ENCODE data around the gene ADPGK.
"Not testable (repeated sequence)": the region's sequence is repeated elsewhere in the genome, so short reads cannot be mapped to it uniquely, and the experiment has no call there.

Gene ADPGK

DNA sequence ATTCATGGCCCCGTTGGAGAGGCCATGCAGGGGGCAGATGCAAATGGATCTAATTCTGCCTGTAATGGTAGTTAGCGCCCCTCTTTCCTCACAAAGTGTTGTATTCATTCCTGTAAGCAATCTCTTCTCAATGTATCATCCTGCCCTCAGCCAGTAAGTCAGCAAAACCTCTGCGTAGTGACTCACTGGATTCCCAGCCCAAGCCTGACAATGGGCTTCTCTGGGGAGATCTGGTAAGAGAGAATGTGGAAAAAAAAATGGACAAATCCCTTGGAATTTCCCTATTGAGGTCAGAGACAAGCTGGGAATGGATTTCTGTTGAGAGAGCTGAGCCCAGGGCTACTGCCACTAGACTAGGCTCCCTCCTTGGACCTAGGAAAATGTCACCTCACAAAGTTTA lies 25.4 kb downstream of the ADPGK start:
- H3K4me3 Mint-ChIP-seq: no peak overlapping the region
- H3K27ac Mint-ChIP-seq: peak overlapping the region in 1 of 2 donors; percentile 55
- H3K27me3 Mint-ChIP-seq: no peaks in the 10 kb centered on the region
- H3K9me3 Mint-ChIP-seq: no peaks in the 10 kb centered on the region
- H3K36me3 Mint-ChIP-seq (ENCODE audit: insufficient read depth): peaks cover 59% of the 10 kb centered on the region
- H3K4me1 Mint-ChIP-seq (ENCODE audit: low read depth in 2 of 2): peaks cover 10 to 17% of the 10 kb centered on the region in 2 donors
- no peak for DNase-seq
- ATAC-seq (replicated peaks): no peak

GRCh38 chr15:72754096-72754495 lies 29.5 kb downstream of the ADPGK start:
- Mint-ChIP-seq H3K36me3 (ENCODE audit: insufficient read depth) (peaks cover 46% of the 10 kb centered on the region), H3K27ac (peak overlapping the region; percentile 1 to 88), H3K4me1 (ENCODE audit: low read depth in 2 of 2) (peaks cover 15 to 21% of the 10 kb centered on the region in 2 donors), H3K9me3 (no peaks in the 10 kb centered on the region), H3K4me3 (no peak overlapping the region), H3K27me3 (no peaks in the 10 kb centered on the region)
- ATAC-seq (replicated peaks) (no peak), DNase-seq (no peak)

DNA sequence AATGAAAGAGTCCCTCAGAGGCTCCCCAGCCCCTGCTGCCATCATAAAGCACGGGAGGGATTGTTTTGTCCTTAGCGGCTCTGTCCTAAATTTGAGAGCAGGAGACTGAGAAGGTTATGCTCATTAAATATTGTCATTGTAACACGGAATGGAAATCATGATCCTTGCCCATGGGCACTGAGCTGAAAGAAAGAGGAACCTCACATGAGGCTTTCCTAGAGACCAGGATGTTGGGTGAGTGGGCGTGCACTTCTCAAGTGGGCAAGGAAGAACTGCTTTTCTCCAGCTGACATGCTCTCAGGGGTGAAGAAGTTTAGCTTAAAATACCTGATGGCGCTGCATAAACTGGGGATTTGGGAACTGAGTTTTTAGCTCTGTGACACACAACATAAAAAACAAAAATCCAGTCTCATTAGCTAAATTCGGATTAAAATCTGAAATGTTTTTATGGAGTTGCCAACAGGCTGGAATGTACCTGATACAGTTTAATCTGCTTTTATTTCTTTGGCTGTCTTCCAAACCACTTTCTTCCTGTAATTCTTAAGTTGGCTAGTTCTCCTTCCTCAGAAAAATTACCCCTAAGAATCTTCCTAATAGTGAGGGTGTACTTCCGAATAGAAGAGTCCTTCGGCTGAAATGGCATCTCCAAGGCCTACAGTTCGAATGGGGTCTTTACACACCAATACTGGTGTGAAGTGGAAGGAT lies 31.7 kb downstream of the ADPGK start:
- no peak overlapping the region for H3K4me3 Mint-ChIP-seq
- no peaks in the 10 kb centered on the region for H3K27me3 Mint-ChIP-seq
- H3K4me1 Mint-ChIP-seq (ENCODE audit: low read depth in 2 of 2): peaks cover 10 to 21% of the 10 kb centered on the region in 2 donors
- DNase-seq: no peak
- H3K27ac Mint-ChIP-seq: peak overlapping the region; percentile 84 to 88
- peaks cover 34% of the 10 kb centered on the region for H3K36me3 Mint-ChIP-seq (ENCODE audit: insufficient read depth)
- no peaks in the 10 kb centered on the region for H3K9me3 Mint-ChIP-seq
- no peak for ATAC-seq (replicated peaks)

GRCh38 chr15:72749700-72750099 lies 33.9 kb downstream of the ADPGK start:
- Mint-ChIP-seq H3K36me3 (ENCODE audit: insufficient read depth) (peaks cover 26% of the 10 kb centered on the region), H3K4me3 (no peak overlapping the region), H3K27ac (peak overlapping the region in 1 of 2 donors; percentile 66)

DNA sequence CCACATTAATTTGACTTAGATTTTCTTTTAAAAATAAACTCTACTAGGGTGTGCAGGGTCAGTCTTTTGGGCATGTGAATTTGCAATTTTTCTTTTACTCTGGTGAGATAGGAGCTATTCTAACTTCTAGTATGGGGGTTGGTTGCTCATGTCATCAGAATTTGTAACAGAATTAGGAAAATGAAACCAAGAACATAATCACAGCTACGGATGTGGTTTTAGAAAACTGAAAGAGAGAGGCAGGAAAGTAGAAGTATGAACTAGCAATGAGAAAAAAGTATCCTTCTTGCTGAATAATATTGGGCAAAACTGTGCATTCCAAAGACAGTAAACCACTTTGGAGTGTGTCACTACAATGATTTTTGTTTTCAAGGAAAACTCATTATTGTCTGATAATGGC lies 43.3 kb downstream of the ADPGK start:
- Mint-ChIP-seq H3K4me3 (peak overlapping the region; percentile 30 to 69), H3K27ac (peak overlapping the region; percentile 39 to 93), H3K9me3 (no peaks in the 10 kb centered on the region), H3K27me3 (no peaks in the 10 kb centered on the region), H3K36me3 (ENCODE audit: insufficient read depth) (peaks cover 10% of the 10 kb centered on the region), H3K4me1 (ENCODE audit: low read depth in 2 of 2) (peaks cover 16 to 25% of the 10 kb centered on the region in 2 donors)
- ATAC-seq (replicated peaks) (peak; percentile 88), DNase-seq (no peak)

More at GRCh38 chr15:72749700-72750099, 33.9 kb downstream of the ADPGK start:
- Mint-ChIP-seq H3K27me3 (no peaks in the 10 kb centered on the region), H3K9me3 (no peaks in the 10 kb centered on the region), H3K4me1 (ENCODE audit: low read depth in 2 of 2) (peaks cover 5 to 11% of the 10 kb centered on the region in 2 donors)
- no peak for ATAC-seq (replicated peaks)
- DNase-seq: no peak

GRCh38 chr15:72737723-72738122 lies 45.8 kb downstream of the ADPGK start:
- Mint-ChIP-seq H3K36me3 (ENCODE audit: insufficient read depth) (peaks cover 13% of the 10 kb centered on the region), H3K27me3 (no peaks in the 10 kb centered on the region), H3K4me1 (ENCODE audit: low read depth in 2 of 2) (peaks cover 19 to 41% of the 10 kb centered on the region in 2 donors), H3K9me3 (no peaks in the 10 kb centered on the region), H3K4me3 (no peak overlapping the region), H3K27ac (peak overlapping the region; percentile 39 to 59)
- ATAC-seq (replicated peaks): no peak
- no peak for DNase-seq

GRCh38 chr15:72737061-72737460 lies 46.5 kb downstream of the ADPGK start:
- DNase-seq (no peak), ATAC-seq (replicated peaks) (no peak)
- Mint-ChIP-seq H3K4me1 (ENCODE audit: low read depth in 2 of 2) (peaks cover 19 to 45% of the 10 kb centered on the region in 2 donors), H3K36me3 (ENCODE audit: insufficient read depth) (peaks cover 13% of the 10 kb centered on the region), H3K27me3 (no peaks in the 10 kb centered on the region), H3K27ac (peak overlapping the region; percentile 39 to 59), H3K4me3 (no peak overlapping the region), H3K9me3 (no peaks in the 10 kb centered on the region)

- no peak for ATAC-seq (replicated peaks)
- peaks cover 14 to 29% of the 10 kb centered on the region in 2 donors for H3K4me1 Mint-ChIP-seq (ENCODE audit: low read depth in 2 of 2)
- no peaks in the 10 kb centered on the region for H3K9me3 Mint-ChIP-seq
- no peak for DNase-seq
- no peak overlapping the region for H3K4me3 Mint-ChIP-seq
- H3K36me3 Mint-ChIP-seq (ENCODE audit: insufficient read depth): peaks cover 13% of the 10 kb centered on the region
- no peaks in the 10 kb centered on the region for H3K27me3 Mint-ChIP-seq
- H3K27ac Mint-ChIP-seq: peak overlapping the region in 1 of 2 donors; percentile 2
These were observed 48.4 kb downstream of the ADPGK start for GRCh38 chr15:72735111-72735510.

GRCh38 chr15:72733941-72734738 lies 49.4 kb downstream of the ADPGK start:
- Mint-ChIP-seq H3K27me3 (no peaks in the 10 kb centered on the region), H3K4me1 (ENCODE audit: low read depth in 2 of 2) (peaks cover 7 to 20% of the 10 kb centered on the region in 2 donors), H3K9me3 (no peaks in the 10 kb centered on the region), H3K36me3 (ENCODE audit: insufficient read depth) (peaks cover 15% of the 10 kb centered on the region), H3K27ac (peak overlapping the region in 1 of 2 donors; percentile 2), H3K4me3 (no peak overlapping the region)
- ATAC-seq (replicated peaks) (no peak), DNase-seq (no peak)

DNA sequence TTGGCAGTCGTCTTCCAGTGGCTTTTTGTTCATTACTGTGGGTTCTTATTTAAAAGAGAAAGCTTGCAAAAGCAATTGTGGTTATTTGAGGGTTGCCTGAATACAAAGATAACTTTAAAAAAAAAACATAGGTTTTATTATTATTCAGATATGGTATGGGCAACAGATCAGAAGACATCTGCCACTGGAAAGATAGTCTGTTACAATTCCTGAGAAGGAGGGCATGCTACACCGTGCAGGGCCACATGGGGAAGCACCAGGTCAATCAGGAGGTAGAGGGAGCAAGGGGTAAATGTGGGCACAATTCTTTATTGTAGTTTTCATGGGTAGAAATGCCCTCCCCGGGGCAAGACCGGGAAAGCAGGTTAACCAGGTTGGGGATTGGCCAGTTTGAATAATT lies 51.0 kb downstream of the ADPGK start:
- DNase-seq (no peak), ATAC-seq (replicated peaks) (no peak)
- Mint-ChIP-seq H3K27ac (peak overlapping the region in 1 of 2 donors; percentile 39), H3K4me1 (ENCODE audit: low read depth in 2 of 2) (peaks cover 3 to 20% of the 10 kb centered on the region in 2 donors), H3K9me3 (no peaks in the 10 kb centered on the region), H3K27me3 (no peaks in the 10 kb centered on the region), H3K36me3 (ENCODE audit: insufficient read depth) (peaks cover 19% of the 10 kb centered on the region), H3K4me3 (no peak overlapping the region)

- Mint-ChIP-seq H3K4me3 (no peak overlapping the region), H3K4me1 (ENCODE audit: low read depth in 2 of 2) (peaks cover 3 to 20% of the 10 kb centered on the region in 2 donors), H3K27me3 (no peaks in the 10 kb centered on the region), H3K9me3 (no peaks in the 10 kb centered on the region), H3K27ac (no peak overlapping the region), H3K36me3 (ENCODE audit: insufficient read depth) (peaks cover 15% of the 10 kb centered on the region)
- DNase-seq (no peak), ATAC-seq (replicated peaks) (no peak)
These were observed 51.5 kb downstream of the ADPGK start for GRCh38 chr15:72732086-72732485.

- Mint-ChIP-seq H3K36me3 (ENCODE audit: insufficient read depth) (peaks cover 7% of the 10 kb centered on the region), H3K4me1 (ENCODE audit: low read depth in 2 of 2) (peaks cover 3 to 11% of the 10 kb centered on the region in 2 donors), H3K9me3 (no peaks in the 10 kb centered on the region), H3K27me3 (no peaks in the 10 kb centered on the region), H3K4me3 (no peak overlapping the region), H3K27ac (no peak overlapping the region)
- ATAC-seq (replicated peaks) (no peak), DNase-seq (no peak)
These were observed 54.7 kb downstream of the ADPGK start for GRCh38 chr15:72728821-72729220.

GRCh38 chr15:72728249-72728648 lies 55.3 kb downstream of the ADPGK start:
- H3K27me3 Mint-ChIP-seq; H3K4me3 Mint-ChIP-seq; ATAC-seq (replicated peaks); H3K36me3 Mint-ChIP-seq (ENCODE audit: insufficient read depth); H3K9me3 Mint-ChIP-seq; DNase-seq; H3K4me1 Mint-ChIP-seq (ENCODE audit: low read depth in 2 of 2): not testable (repeated sequence)
- peak overlapping the region in 1 of 2 donors; percentile 10 for H3K27ac Mint-ChIP-seq

GRCh38 chr15:72727154-72727553 lies 56.4 kb downstream of the ADPGK start:
- Mint-ChIP-seq H3K9me3 (no peaks in the 10 kb centered on the region), H3K4me3 (no peak overlapping the region), H3K4me1 (ENCODE audit: low read depth in 2 of 2) (peaks cover 0 to 2% of the 10 kb centered on the region in 2 donors), H3K27ac (peak overlapping the region in 1 of 2 donors; percentile 10), H3K36me3 (ENCODE audit: insufficient read depth) (peaks cover 7% of the 10 kb centered on the region), H3K27me3 (no peaks in the 10 kb centered on the region)
- DNase-seq (no peak), ATAC-seq (replicated peaks) (no peak)
